GM06990 (cell line): ENCODE results near the gene AMFR.

Experiments used
- DNase-seq: peaks from one replicate; pipeline ENCODE4 v3.0.0-alpha.2; 2011; ENCODE audit not compliant: insufficient read length; ENCODE audit errors: extremely low read depth
- H3K27me3 ChIP-seq: replicated peaks from 2 replicates; pipeline ENCODE4 v1.6.0; 2011; ENCODE audit warnings: low read length; ENCODE audit not compliant: control insufficient read depth, insufficient read depth
- H3K36me3 ChIP-seq: 2 replicates; pipeline ENCODE4 v1.5.1; 2011; ENCODE audit warnings: low read length; ENCODE audit not compliant: control insufficient read depth, insufficient read depth
- H3K4me3 ChIP-seq: replicated peaks from 2 replicates; pipeline ENCODE4 v1.5.1; 2011; ENCODE audit warnings: low read depth, mild to moderate bottlenecking, control low read depth, low read length
- CTCF ChIP-seq: IDR thresholded peaks from 2 replicates; pipeline ENCODE4 v1.5.1; 2011; ENCODE audit warnings: low read length, control low read depth, mild to moderate bottlenecking, inconsistent platforms; ENCODE audit not compliant: insufficient read depth, poor library complexity, severe bottlenecking

The AMFR gene

DNA sequence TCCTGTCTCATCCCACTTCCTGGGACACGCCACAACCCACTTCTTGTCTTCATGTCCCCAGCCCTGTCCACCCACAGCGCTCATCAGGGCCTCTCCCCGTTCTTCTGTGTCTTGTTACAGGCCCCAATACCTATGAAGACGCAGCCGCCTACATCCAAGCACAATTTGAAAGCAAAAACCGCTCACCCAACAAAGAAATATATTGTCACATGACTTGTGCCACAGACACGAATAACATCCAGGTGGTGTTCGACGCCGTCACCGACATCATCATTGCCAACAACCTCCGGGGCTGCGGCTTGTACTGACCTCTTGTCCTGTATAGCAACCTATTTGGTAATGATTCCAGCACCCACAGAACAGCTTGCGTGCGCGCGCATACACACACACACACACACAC lies 70.6 kb downstream of the AMFR start:
- no peak for DNase-seq

GRCh38 chr16:56354016-56354415 lies 71.3 kb downstream of the AMFR start:
- no peak for TF ChIP-seq CTCF
- H3K36me3 ChIP-seq, result no peaks in the 10 kb centered on the region
- no peaks in the 10 kb centered on the region for H3K27me3 ChIP-seq
- DNase-seq, result no peak
- H3K4me3 ChIP-seq, result no peak overlapping the region

More for the DNA sequence above, 70.6 kb downstream of the AMFR start:
- no peak overlapping the region for H3K4me3 ChIP-seq
- no peak for TF ChIP-seq CTCF
- no peaks in the 10 kb centered on the region for H3K27me3 ChIP-seq
- H3K36me3 ChIP-seq, result no peaks in the 10 kb centered on the region

- no peaks in the 10 kb centered on the region for H3K36me3 ChIP-seq
- no peaks in the 10 kb centered on the region for H3K27me3 ChIP-seq
- no peak for TF ChIP-seq CTCF
- DNase-seq, result no peak
- H3K4me3 ChIP-seq, result no peak overlapping the region
Measured at GRCh38 chr16:56353054-56353921, 72.1 kb downstream of the AMFR start.

GRCh38 chr16:56352351-56353053 lies 72.8 kb downstream of the AMFR start:
- H3K27me3 ChIP-seq, result no peaks in the 10 kb centered on the region
- no peak for TF ChIP-seq CTCF
- no peak for DNase-seq
- H3K36me3 ChIP-seq, result no peaks in the 10 kb centered on the region
- H3K4me3 ChIP-seq, result no peak overlapping the region

DNA sequence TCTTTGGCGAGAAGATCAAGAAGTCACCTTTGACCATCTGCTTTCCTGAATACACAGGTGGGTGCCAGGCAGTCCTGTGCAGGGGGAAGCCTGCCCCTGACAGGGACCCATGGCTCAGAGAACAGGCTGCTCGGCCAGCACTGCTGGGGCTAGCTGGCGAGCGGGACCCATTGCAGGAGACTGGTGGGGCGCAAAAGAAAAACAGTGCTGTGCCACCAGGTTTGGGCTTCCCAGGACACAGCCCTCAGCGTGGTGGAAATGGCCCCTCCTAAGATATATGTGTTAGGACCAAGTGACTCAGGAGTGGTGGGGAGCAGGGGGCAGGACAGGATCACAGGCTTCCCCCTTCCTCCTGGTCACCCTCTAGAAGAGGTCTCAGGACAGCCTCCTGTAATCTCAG lies 73.9 kb downstream of the AMFR start:
- Histone ChIP-seq H3K36me3 (no peaks in the 10 kb centered on the region), H3K27me3 (no peaks in the 10 kb centered on the region), H3K4me3 (no peak overlapping the region)
- no peak for TF ChIP-seq CTCF
- no peak for DNase-seq
